ENCODE measurements around the gene ZC3H12A. TPM values are rescaled to one million over a fixed set of nuclear protein-coding genes. Genes with fewer than 3 reads are reported as not detected.

ZC3H12A gene
- total RNA-seq (2022; extraction: Qiagen RNA extraction) = 34.5 to 53.4 TPM (median 51.3 TPM) in 5 replicates

DNA sequence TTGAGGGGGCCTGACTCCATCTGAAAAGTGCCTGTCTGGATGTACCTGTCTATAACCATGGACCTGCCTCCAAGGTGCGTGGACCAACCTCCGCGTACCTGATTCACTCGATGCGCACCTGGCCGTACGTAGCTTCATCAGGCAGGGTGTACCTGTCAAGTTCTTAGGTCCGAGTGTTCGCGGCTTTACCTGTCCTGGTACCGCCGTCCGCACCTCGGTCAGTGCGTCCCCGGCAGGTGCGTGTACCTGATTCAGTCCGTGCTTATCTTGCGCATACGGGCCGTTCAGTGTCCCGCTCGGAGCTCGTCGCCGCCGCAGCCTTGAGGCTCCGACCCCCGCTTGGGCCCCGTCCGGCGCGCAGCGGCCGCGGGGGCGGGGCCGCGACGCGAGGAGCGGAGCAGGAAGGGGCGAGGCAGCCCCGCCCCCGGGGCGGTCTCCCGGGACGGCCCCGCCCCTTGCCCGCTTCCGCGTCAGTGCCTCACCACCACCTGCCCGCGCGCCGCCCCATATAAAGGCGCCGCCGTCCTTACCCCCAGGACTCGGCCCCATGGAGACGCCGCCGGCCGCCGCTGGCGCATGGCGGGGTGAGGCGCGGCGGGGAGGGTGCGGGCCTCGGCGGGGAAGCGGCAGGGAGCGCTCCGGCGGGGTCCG is at the start of gene ZC3H12A:
TSS of gene ZC3H12A (plus strand) at position 535 of the 651 bp plus-strand sequence. CDS start 917 bp downstream, outside the sequence.

DNA sequence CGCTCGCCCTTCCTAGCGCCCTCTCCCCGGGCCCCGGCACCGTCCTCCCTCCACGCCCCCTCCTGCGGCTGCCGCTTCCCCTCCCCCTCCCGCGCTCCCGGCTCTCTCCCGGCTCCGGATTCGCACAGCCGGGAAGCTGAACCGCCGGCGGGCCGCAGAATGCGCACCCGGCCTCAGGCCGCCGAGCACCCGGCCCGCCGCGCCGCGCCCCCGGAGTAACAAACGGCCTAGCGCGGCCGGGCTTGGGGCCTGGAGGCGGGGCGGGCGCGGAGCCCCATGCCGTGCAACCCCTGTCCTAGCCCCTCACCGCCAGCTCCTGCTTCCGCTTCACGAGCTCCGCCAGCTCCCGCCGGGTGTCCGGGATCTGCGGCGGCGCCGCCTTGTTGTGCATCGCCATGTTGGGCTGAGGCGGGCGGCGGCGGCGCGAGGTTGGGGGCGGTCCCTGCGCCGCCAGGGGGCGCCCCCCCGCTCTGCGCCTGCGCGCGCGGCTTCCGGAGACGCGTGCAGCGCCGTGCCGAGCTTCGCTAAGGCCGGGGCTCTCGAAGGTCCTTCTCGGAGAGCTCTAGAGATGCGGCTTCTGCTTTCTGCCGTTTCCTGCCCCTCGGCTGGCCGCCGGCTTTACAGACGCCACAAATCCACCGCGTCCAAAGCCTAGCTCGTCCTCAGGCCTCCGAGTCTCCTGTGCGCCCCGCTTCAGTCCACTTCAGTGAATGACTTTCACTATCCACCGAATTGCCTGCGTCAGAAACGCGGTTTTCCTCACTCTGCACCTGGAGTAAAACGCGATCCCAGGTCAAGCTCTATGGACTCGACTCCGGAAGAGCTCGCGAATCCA is 40.2 kb downstream of the ZC3H12A start, which contains the start of gene MEAF6:
TSS of gene MEAF6 (minus strand) at position 417 of the 835 bp plus-strand sequence. CDS start at position 397, 20 bp downstream.

Other genes starting within 250 kb of the ZC3H12A start
- 54.2 to 80.7 TPM (median 57.9 TPM) in 5 replicates for gene MEAF6, start 40.2 kb downstream of the ZC3H12A start, total RNA-seq (2022; extraction: Qiagen RNA extraction)
- 10.6 to 16.0 TPM (median 15.4 TPM) in 5 replicates for gene SNIP1, start 79.7 kb downstream of the ZC3H12A start, total RNA-seq (2022; extraction: Qiagen RNA extraction)
- 0.03 TPM in 1 of 5 replicates, not detected in the others for gene DNALI1, start 82.4 kb downstream of the ZC3H12A start, total RNA-seq (2022; extraction: Qiagen RNA extraction)
- 48.6 to 63.7 TPM (median 52.0 TPM) in 5 replicates for gene GNL2, start 121.4 kb downstream of the ZC3H12A start, total RNA-seq (2022; extraction: Qiagen RNA extraction)
- 0.05 to 0.19 TPM (median 0.14 TPM) in 5 replicates for gene RSPO1, start 160.3 kb downstream of the ZC3H12A start, total RNA-seq (2022; extraction: Qiagen RNA extraction)
- 45.0 to 48.5 TPM (median 47.4 TPM) in 5 replicates for gene CDCA8, start 217.9 kb downstream of the ZC3H12A start, total RNA-seq (2022; extraction: Qiagen RNA extraction)

Data from A549 treated with AZD2906 at 1 μM for 4 hours (cell line).